Liver (tissue), 9 donors: ENCODE data around the gene HCN1. TPM values are rescaled to one million over a fixed set of nuclear protein-coding genes. Genes with fewer than 3 reads are reported as not detected.

Source experiments
- DNase-seq: peaks from one replicate; pipeline ENCODE4 v3.0.0-alpha.2; 2017; ENCODE audit warnings: low spot score
- H3K27ac ChIP-seq, 2 donors: one replicate each; pipeline ENCODE4 v1.7.0; 2013; ENCODE audit warnings: inconsistent platforms in 2 of 2, low read length in 2 of 2, control low read depth in 1 of 2, low read depth in 1 of 2, mild to moderate bottlenecking in 1 of 2
- H3K27me3 ChIP-seq, 4 donors: one replicate each; pipeline versions ENCODE4 v1.6.1 to v1.7.0; 2013; ENCODE audit warnings: low read length in 3 of 4, inconsistent platforms in 1 of 4, mild to moderate bottlenecking in 1 of 4, moderate library complexity in 1 of 4; ENCODE audit not compliant: control insufficient read depth in 4 of 4, insufficient read depth in 4 of 4
- H3K36me3 ChIP-seq, 4 donors: one replicate each; pipeline versions ENCODE4 v1.6.1 to v1.7.0; 2013; ENCODE audit warnings: low read length in 3 of 4, mild to moderate bottlenecking in 3 of 4, low read depth in 1 of 4, moderate library complexity in 1 of 4; ENCODE audit not compliant: control insufficient read depth in 4 of 4, insufficient read depth in 3 of 4
- H3K4me1 ChIP-seq, 4 donors: one replicate each; pipeline versions ENCODE4 v1.6.1 to v1.7.0; 2013; ENCODE audit warnings: low read length in 3 of 4, mild to moderate bottlenecking in 3 of 4, moderate library complexity in 1 of 4; ENCODE audit not compliant: control insufficient read depth in 4 of 4, insufficient read depth in 4 of 4
- H3K4me3 ChIP-seq, 3 donors: one replicate each; pipeline versions ENCODE4 v1.6.1 to v1.7.0; 2013; ENCODE audit warnings: low read length in 3 of 3, control low read depth in 1 of 3, low read depth in 1 of 3, mild to moderate bottlenecking in 1 of 3
- H3K9ac ChIP-seq, 2 donors: one replicate each; pipeline ENCODE4 v1.7.0; 2013; ENCODE audit warnings: low read length in 2 of 2, mild to moderate bottlenecking in 2 of 2, moderate library complexity in 2 of 2, control low read depth in 1 of 2, low read depth in 1 of 2
- H3K9me3 ChIP-seq, 4 donors: one replicate each; pipeline versions ENCODE4 v1.6.1 to v1.7.0; 2013; ENCODE audit warnings: low read length in 3 of 4; ENCODE audit not compliant: control insufficient read depth in 4 of 4
- ATF3 ChIP-seq: IDR thresholded peaks from 2 replicates; pipeline ENCODE4 v1.6.1; 2016; ENCODE audit warnings: antibody characterized with exemption
- EGR1 ChIP-seq, 2 donors: IDR thresholded peaks; 2 replicates each; pipeline ENCODE4 v1.6.1; 2016 to 2018; ENCODE audit warnings: antibody characterized with exemption in 2 of 2, low read depth in 2 of 2
- FOXA1 ChIP-seq: IDR thresholded peaks from 2 replicates; pipeline ENCODE4 v1.6.1; 2016; ENCODE audit warnings: antibody characterized with exemption
- FOXA2 ChIP-seq: IDR thresholded peaks from 2 replicates; pipeline ENCODE4 v1.6.1; 2016; ENCODE audit warnings: antibody characterized with exemption
- GABPA ChIP-seq, 2 donors: IDR thresholded peaks in 1 of 2; conservative IDR thresholded peaks in 1 of 2; 2 replicates each; pipeline ENCODE4 v1.6.1; 2016; ENCODE audit warnings: antibody characterized with exemption in 2 of 2, mild to moderate bottlenecking in 1 of 2, moderate library complexity in 1 of 2
- HNF4A ChIP-seq, 2 donors: conservative IDR thresholded peaks; 2 replicates each; pipeline ENCODE4 v1.6.1; 2016; ENCODE audit warnings: antibody characterized with exemption in 2 of 2, mild to moderate bottlenecking in 2 of 2
- HNF4G ChIP-seq: IDR thresholded peaks from 2 replicates; pipeline ENCODE4 v1.6.1; 2016; ENCODE audit warnings: antibody characterized with exemption
- JUND ChIP-seq, 2 donors: IDR thresholded peaks; 2 replicates each; pipeline ENCODE4 v1.6.1; 2016; ENCODE audit warnings: antibody characterized with exemption in 2 of 2
- MAX ChIP-seq: IDR thresholded peaks from 2 replicates; pipeline ENCODE4 v1.6.1; 2016; ENCODE audit warnings: antibody characterized with exemption
- NR2F2 ChIP-seq: IDR thresholded peaks from 2 replicates; pipeline ENCODE4 v1.6.1; 2016; ENCODE audit warnings: antibody characterized with exemption
- REST ChIP-seq: IDR thresholded peaks from 2 replicates; pipeline ENCODE4 v1.6.1; 2016; ENCODE audit warnings: antibody characterized with exemption, mild to moderate bottlenecking
- RXRA ChIP-seq, 2 donors: IDR thresholded peaks; 2 replicates each; pipeline ENCODE4 v1.6.1; 2017 to 2018; ENCODE audit warnings: antibody characterized with exemption in 2 of 2, mild to moderate bottlenecking in 1 of 2
- SP1 ChIP-seq: IDR thresholded peaks from 2 replicates; pipeline ENCODE4 v1.6.1; 2018; ENCODE audit warnings: antibody characterized with exemption, mild to moderate bottlenecking
- YY1 ChIP-seq: IDR thresholded peaks from 2 replicates; pipeline ENCODE4 v1.6.1; 2016; ENCODE audit warnings: antibody characterized with exemption, mild to moderate bottlenecking
- ZBTB33 ChIP-seq: IDR thresholded peaks from 2 replicates; pipeline ENCODE4 v1.6.1; 2016; ENCODE audit warnings: antibody characterized with exemption
- WGBS: extraction: QIAGEN DNeasy Blood & Tissue Kit; methylation state at CpG from one replicate; pipeline ENCODE4 v1.1.7; 2013; 5-methylcytosine and 5-hydroxymethylcytosine counted together
- polyA plus RNA-seq, 2 donors: library from polyadenylated mRNA; stranded (reverse) in 1 of 2; unstranded in 1 of 2; fragments of 200-250 nt in 1 of 2; fragments of >200 nt in 1 of 2; fragmentation: Nextera tagmentation in 1 of 2; extraction: Ambion mirVana in 1 of 2; gene quantifications; one replicate each; pipeline versions ENCODE4 v1.2.1 to v1.2.3, GENCODE V29; 2013 to 2015
- total RNA-seq, 2 donors: library from RNA; depleted of rRNA; stranded (reverse); fragments of >200 nt; gene quantifications; one replicate each; pipeline ENCODE4 v1.2.3, GENCODE V29; 2014
- donor health status: healthy.
- donor health status: healthy.
- donor health status: healthy.
- donor health status: healthy.
- donor health status: healthy.

HCN1 gene
- total and polyA plus RNA-seq, 4 donors, result under 0.01 TPM; not detected in 3

- H3K4me3 ChIP-seq, result no peak overlapping the region
- H3K9me3 ChIP-seq, result no peaks in the 10 kb centered on the region
- no peak overlapping the region for H3K9ac ChIP-seq
- no peak overlapping the region for H3K27ac ChIP-seq
- TF ChIP-seq EGR1 (IDR thresholded peaks at IDR 0.05; ENCODE audit: low read depth in 2 of 2) (no peak), MAX (no peak)
- no peaks in the 10 kb centered on the region for H3K27me3 ChIP-seq
- no peak for DNase-seq
- WGBS, result 56% methylated on average over 2 of the region's 2 CpGs
- no peaks in the 10 kb centered on the region for H3K4me1 ChIP-seq
- H3K36me3 ChIP-seq, result no peaks in the 10 kb centered on the region
Observed at GRCh38 chr5:45686620-45687019, 9.6 kb downstream of the HCN1 start.

GRCh38 chr5:45684118-45684517 lies 12.1 kb downstream of the HCN1 start:
- Histone ChIP-seq H3K9me3 (no peaks in the 10 kb centered on the region), H3K27ac (no peak overlapping the region), H3K36me3 (no peaks in the 10 kb centered on the region), H3K4me3 (no peak overlapping the region), H3K27me3 (no peaks in the 10 kb centered on the region), H3K4me1 (no peaks in the 10 kb centered on the region), H3K9ac (no peak overlapping the region)
- no peak for TF ChIP-seq HNF4A (conservative IDR thresholded peaks at IDR 0.05)
- TF ChIP-seq EGR1 (IDR thresholded peaks at IDR 0.05; ENCODE audit: low read depth in 2 of 2), result no peak
- no peak for TF ChIP-seq SP1
- TF ChIP-seq FOXA2, result no peak
- TF ChIP-seq ATF3, result no peak
- TF ChIP-seq HNF4G, result no peak
- TF ChIP-seq RXRA (IDR thresholded peaks at IDR 0.05), result no peak
- no peak for TF ChIP-seq NR2F2
- TF ChIP-seq ZBTB33, result no peak
- TF ChIP-seq JUND (IDR thresholded peaks at IDR 0.05), result no peak
- TF ChIP-seq MAX, result no peak
- TF ChIP-seq FOXA1, result no peak
- TF ChIP-seq REST, result no peak
- TF ChIP-seq GABPA (IDR thresholded peaks at IDR 0.05 in 1 of 2, conservative IDR thresholded peaks at IDR 0.05 in 1 of 2), result no peak
- no peak for TF ChIP-seq YY1
- no peak for DNase-seq
